Measurements from ENCODE around the gene CCDC7.
"Not testable (repeated sequence)": the region's sequence is repeated elsewhere in the genome, so short reads cannot be mapped to it uniquely, and the experiment has no call there.

CCDC7 gene

DNA sequence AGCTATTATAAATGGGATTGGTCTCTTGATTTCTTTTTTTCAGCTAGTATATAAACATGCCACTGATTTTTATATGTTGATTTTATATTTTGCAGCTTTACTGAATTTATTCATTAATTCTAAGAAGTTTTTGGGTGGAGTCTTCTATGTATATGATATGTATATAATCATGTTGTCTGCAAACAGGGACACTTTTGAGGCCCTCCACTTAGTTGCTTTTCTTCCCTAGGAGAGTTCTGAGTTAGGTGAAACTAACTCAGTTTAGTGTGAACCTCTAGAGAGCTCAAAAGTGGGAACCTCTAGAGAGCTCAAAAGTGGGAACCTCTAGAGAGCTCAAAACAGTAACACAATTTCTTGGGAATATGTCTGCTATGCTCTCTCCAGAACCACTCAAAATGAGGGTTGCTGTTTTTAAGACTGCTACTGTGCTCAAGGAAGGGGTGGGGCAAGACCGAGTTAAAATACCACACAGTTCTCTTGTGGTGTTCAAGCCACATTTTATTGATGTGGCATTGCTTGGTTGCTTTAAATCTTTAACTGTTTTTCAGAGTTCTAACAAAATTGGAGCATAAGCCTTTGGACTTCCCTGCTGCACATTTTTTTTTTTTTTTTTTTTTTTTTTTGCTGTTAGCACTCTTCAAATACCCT lies 13.2 kb downstream of the CCDC7 start:
- DNase-seq: peak in 1 of 2 experiments; percentile 13

GRCh38 chr10:32461203-32461602 lies 15.3 kb downstream of the CCDC7 start:
- DNase-seq: no peak

DNA sequence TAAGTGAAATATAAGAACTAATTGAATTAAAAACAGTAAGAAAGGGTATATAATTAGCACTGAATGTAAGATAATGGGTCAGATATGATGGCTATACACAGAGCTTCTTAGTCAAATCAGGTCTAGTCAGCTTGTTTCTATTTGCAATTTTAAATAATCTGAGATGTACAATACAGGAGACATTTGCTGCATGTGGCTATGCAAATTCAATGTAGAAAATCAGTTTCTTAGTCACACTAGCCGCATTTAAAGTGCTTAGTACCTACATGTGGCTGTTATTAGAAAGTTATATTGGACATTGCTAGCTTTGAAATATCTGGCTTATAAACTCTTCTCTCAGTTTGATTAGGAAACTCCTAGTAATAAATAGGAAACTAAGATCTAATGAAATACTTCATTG lies 25.3 kb downstream of the CCDC7 start:
- no peak for DNase-seq

- DNase-seq: no peak
These were observed 31.6 kb downstream of the CCDC7 start for GRCh38 chr10:32477499-32477898.

GRCh38 chr10:32481606-32482005 lies 35.7 kb downstream of the CCDC7 start:
- DNase-seq: no peak

- not testable (repeated sequence) for DNase-seq
These were observed 37.1 kb downstream of the CCDC7 start for GRCh38 chr10:32483019-32483502.

GRCh38 chr10:32488038-32488437 lies 42.1 kb downstream of the CCDC7 start:
- DNase-seq: not testable (repeated sequence)

- DNase-seq: no peak
These were observed 43.2 kb downstream of the CCDC7 start for GRCh38 chr10:32489158-32489557.

GRCh38 chr10:32489901-32490300 lies 44.0 kb downstream of the CCDC7 start:
- no peak for DNase-seq

DNA sequence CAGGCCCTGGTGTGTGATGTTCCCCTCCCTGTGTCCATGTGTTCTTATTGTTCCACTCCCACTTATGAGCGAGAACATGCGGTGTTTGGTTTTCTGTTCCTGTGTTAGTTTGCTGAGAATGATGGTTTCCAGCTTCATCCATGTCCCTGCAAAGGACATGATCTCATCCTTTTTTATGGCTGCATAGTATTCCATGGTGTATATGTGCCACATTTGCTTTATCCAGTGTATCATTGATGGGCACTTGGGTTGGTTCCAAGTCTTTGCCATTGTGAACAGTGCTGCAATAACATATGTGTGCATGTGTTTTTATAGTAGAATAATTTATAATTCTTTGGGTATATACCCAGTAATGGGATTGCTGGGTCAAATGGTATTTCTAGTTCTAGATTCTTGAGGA lies 48.6 kb downstream of the CCDC7 start:
- DNase-seq: not testable (repeated sequence)

GRCh38 chr10:32500136-32500535 lies 54.2 kb downstream of the CCDC7 start:
- not testable (repeated sequence) for DNase-seq

GRCh38 chr10:32501906-32502305 lies 56.0 kb downstream of the CCDC7 start:
- DNase-seq: no peak

DNA sequence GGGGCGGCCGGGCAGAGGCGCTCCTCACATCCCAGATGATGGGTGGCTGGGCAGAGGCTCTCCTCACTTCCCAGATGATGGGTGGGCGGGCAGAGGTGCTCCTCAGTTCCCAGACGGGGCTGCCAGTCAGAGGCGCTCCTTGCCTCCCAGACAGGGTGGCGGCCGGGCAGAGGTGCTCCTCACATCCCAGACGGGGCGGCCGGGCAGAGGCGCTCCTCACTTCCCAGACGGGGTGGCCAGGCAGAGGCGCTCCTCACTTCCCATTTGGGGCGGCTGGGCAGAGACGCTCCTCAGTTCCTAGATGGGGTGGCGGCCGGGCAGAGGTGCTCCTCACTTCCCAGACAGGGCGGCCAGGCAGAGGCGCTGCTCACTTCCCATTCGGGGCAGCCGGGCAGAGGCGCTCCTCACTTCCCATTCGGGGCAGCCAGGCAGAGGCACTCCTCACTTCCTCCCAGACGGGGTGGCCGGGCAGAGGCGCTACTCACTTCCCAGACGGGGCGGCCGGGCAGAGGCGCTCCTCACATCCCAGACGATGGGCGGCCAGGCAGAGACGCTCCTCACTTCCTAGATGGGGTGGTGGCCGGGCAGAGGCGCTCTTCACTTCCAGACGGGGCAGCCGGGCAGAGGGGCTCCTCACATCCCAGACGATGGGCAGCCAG lies 60.0 kb downstream of the CCDC7 start:
- not testable (repeated sequence) for DNase-seq

GRCh38 chr10:32511599-32511998 lies 65.7 kb downstream of the CCDC7 start:
- DNase-seq: no peak

- no peak for DNase-seq
These were observed 70.9 kb downstream of the CCDC7 start for GRCh38 chr10:32516567-32517495.

- no peak for DNase-seq
These were observed 84.3 kb downstream of the CCDC7 start for GRCh38 chr10:32530231-32530630.

DNA sequence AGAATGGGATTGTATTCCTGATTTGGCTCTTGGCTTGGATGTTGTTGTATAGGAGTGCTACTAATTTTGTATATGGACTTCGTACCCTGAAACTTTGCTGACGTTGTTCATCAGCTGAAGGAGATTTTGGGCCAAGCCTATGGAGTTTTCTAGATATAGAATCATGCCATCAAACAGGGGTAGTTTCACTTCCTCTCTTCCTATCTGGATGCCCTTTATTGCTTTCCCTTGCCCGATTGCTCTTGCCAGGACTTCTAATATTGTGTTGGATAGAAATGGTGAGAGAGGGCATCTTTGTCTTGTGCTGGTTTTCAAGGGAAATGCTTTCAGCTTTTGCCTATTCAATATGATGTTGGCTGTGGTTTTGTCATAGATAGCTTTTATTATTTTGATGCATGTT lies 92.3 kb downstream of the CCDC7 start:
- no peak for DNase-seq

DNA sequence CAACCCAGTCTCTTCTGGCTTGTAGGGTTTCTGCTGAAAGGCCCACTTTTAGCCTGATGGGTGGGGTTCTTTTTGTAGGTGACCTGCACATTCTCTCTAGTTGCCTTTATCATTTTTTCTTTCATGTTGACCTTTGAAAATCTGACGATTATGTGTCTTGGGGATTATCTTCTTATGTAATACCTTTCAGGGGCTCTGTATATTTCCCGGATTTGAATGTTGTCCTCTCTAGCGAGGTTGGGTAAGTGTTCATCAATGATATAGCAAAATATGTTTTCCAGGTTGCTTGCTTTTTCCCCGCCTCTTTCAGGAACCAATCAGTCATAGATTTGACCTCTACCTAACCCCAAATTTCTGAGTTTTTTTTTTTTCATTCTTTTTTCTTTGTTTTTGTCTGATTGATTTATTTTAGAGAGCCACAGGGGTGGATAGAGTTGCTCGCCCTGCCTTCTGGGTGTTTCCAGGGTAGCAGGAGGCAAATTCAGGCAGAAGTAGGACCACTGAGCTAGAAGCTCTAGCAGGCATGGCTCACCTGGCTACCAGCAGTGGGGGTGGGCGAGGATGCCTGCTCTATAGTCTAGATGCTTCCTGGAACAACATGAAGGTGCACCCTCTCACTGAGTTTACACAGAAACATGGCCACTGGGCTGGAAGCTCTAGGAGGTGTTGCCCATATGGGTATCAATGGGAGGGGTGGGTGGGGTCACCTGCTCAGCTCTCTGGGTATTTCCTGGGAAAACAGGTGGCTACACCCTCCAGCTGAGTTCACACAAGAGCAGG lies 94.9 kb downstream of the CCDC7 start:
- DNase-seq: no peak

DNA sequence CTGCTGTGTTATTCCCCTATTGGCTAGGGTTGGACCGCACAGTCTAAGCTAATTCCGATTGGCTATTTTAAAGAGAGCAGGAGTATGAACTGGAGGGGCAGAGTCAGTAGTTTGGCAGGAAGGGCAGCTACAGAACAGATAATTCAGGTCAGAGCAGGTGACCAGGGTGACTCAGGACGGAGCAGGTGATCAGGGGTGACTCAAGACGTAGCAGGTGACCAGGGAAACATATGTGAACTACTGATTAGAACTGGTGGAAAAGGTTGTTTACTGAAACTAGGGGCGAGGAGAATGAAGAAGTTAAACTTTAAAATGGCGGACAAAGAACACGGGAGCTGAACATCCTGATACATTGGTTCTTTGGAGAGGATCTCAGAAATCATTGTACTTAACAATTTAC lies 102.3 kb downstream of the CCDC7 start:
- no peak for DNase-seq

GRCh38 chr10:32556783-32557395 lies 110.9 kb downstream of the CCDC7 start:
- peak in 1 of 2 experiments; percentile 22 for DNase-seq

DNA sequence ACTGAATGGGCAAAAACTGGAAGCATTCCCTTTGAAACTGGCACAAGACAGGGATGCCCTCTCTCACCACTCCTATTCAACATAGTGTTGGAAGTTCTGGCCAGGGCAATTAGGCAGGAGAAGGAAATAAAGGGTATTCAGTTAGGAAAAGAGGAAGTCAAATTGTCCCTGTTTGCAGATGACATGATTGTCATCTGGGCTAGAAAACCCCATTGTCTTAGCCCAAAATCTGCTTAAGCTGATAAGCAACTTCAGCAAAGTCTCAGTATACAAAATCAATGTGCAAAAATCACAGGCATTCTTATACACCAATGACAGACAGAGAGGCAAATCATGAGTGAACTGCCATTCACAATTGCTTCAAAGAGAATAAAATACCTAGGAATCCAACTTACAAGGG lies 116.8 kb downstream of the CCDC7 start:
- DNase-seq: not testable (repeated sequence)

- DNase-seq: no peak
These were observed 131.5 kb downstream of the CCDC7 start for GRCh38 chr10:32577448-32577847.
